HG02763 (cell line): Measurements from ENCODE around the gene TEAD1.

Experiments used
- ATAC-seq: cut with Tn5 transposase; IDR thresholded peaks from one replicate; pipeline ENCODE4 v1.9.1; 2021; ENCODE audit warnings: mild to moderate bottlenecking, moderate library complexity; ENCODE audit not compliant: unreplicated experiment

The TEAD1 gene

DNA sequence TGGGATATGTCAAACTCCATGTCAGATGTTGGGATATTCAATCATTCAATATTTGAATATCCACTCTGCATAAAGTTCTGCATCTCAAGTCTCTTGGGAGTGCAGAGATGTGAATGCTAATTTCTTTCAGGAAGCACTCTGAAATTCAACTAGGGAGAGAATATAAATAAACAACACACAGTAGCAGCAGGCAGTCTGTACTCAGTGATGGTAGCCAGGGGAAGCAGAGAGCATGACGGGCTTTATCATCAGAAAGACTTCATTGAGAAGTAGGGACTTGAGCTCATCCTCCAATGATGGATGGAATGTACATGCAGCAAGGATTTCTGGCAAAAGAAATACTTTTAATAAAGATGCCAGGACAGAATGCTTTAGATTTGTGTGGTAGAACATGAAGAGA is 9.8 kb upstream of the TEAD1 start:
- ATAC-seq: no peak

DNA sequence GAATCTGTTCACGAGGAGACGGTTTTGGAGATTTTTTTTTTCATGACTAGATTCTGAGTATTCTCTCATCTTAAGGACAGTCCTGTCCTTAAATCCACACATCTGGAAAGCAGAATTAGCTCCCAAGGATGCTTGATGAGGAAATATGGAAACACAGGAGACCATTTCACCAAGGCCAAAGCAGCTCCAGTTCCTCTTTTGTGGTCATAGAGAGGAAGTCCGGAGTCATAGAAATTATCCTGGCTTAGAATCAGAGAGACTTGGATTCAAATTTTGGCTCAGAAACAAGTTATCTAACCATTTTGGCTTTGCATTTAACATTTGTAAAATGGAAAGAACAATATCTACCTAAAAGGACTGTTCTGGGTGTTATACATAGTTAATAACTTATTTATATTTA is 7.3 kb upstream of the TEAD1 start:
- ATAC-seq: no peak

DNA sequence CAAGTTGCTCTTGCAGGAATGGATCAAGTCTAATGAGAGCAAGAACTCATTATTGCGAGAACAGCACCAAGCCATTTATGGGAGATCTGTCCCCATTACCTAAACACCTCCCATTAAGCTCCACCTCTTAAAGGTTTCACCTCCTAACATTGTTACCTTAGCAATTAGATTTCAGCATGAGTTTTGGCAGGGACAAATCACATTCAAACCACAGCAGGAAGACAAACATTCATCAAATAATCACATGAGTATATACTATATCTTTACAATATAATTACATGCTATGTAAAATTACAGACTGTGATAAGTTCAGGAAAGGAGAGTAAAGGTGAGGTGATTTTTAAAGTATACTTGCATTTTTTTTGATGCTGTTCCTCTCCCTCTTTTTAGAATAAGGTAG is 6.6 kb upstream of the TEAD1 start:
- ATAC-seq: no peak

DNA sequence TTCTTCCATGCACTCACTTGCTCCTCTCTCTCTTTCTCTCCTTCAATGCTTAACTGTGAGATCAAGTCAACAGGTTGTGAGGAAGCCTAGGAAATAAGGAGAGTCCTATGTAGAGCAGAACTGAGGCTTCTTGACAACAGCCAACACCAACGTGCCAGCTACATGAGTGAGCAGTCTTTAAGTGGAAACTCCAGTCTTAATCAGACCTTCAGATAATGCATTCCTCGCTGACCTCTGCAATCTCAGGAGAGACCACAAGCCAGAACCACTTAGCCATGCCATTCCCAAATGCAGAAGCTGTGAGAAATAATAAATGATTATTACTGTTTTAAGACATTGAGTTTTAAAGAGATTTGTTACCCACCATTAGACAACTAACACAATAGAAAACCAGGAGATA is 6.1 kb upstream of the TEAD1 start:
- ATAC-seq: no peak

DNA sequence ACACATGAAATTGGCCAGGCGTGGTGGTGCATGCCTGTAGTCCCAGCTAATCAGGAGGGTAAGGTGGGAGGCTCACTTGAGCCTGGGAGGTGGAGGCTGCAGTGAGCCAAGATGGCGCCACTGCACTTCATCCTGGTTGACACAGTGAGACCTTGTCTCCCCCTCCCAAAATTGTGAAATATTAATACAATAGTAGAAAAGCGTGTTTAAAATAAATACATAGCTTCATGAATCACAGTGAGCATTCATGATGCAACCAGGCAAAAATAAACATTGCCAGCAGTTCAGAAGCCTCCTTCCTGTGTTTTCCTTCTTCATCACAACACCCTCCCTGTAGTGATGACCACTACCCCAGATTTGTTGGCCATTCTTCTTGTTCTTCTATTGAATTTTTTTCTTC is 4.3 kb upstream of the TEAD1 start:
- ATAC-seq: no peak

DNA sequence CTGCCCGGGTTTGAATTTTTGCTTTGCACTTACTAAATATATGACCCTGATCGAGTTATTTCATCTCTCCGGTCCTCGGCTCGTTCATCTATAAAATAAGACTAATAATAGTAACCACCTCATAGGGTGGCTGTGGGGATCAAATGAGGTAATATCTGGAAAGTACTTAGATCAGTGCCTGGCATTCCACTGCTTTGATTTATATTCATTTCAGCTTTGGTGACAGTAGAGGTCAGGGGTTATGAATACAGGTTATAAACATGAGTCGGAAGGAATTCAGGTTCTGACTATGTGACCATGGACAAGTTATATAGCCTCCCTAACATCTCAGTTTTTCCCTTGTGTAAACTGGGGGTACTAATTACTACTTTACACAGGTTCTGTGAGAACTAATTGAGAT is 2.9 kb upstream of the TEAD1 start:
- ATAC-seq: no peak

DNA sequence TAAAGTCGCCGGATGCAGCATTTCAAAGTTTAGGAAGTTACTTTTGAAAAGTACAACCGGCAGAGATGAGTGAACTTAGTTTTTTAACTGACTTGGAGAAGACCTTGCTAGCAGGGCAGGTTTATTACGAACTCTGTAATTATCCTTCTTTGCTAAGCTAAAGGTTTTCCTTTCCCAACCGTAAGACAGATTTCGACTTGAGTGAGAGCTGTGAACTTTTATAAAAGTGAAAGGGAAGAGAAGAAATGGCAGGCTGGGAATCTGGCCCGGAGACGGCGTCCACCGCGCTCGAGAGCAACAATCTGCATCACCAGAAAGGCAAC is 659 bp upstream of the TEAD1 start:
- no peak for ATAC-seq

DNA sequence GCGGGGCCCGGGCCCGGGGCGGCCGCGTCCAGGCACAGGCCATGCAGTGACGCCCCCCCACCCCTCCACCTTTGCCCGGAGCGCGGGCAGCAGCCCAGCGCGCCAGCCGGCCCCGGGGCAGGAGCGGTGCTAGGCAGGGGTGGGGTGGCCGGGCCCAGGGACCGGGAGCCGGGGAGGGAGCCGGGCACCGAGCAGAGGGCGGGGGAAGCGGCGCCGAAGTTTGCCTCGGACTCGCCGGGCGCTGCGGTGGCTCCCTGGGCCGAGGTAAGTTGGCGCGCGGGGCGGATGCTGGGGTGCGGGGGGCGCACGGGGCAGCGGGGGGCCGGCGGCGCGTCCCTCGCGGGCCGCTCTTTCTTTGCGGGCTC is 332 bp downstream of the TEAD1 start:
- ATAC-seq: no peak

DNA sequence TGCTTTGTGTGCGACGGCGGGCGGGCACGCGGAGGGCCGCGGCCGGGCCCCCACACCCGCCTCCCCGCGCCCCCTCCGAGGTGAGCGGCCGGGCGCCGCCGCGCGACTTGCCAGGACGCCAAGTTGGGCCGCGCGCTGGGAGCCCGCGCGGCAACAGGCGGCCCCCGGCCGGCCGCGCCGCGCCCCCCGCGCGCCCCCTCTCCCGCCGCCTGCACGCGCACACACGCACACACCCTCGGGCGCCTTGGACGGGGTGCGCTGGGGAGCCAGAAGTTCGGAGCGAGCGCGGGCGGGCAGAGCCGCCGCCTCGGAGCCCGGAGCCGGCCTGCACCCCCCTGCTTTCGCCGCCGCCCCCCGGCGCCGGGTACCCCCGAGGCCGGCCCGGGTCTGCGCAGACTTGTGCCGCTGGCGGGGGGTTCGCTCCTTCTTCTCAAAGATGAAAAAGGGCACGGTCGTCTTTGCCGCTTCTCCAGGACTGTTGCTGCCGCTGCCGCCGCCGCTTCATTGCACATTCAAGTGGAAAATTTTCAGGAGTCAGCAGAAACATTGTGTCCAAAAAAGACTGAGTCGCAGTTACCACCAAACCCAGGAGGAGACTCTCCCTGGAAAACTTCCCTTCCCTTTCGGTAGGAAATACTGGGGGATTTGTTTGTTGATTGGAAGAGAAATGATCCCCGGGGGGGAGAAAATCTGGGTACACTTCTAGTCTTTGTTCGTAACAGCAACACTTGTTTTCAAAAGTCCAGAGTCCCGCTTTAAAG is 895 bp downstream of the TEAD1 start:
- no peak for ATAC-seq

DNA sequence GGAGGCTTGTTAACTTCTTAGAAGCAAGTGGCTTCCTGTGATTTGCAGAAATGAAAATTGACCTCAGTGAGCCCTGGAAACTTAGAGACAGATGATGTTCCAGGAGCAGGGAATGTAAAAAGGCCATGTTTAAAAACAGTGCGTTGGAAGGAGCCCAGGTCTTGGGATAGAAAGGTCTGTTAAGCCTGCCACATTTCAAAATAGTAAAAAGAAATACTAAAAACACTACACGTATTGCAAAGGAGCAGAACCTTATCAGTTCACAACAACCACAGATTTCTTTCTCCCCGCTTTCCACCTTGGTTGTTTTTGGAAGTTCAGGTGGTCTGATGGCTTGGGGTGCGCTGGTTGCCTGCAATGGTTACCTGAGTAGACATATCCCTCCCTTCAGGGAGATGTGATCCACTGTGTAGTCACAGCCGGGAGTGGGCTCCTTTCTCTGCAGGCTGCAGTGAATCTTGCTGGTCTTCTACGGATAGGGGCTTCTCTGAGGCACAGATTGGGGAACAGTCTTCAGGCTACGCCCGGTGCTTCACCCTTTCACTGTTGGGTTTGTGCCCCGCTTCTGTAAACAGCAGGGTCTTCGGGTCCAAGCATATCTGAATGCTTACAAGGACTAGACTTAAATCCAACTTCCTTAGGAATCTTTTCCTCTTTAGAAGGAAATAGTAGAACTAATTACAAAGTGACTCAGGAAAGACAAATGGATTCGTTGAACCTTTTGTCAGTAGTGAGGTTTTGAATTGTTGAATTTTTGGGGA is 1.9 kb downstream of the TEAD1 start:
- no peak for ATAC-seq

DNA sequence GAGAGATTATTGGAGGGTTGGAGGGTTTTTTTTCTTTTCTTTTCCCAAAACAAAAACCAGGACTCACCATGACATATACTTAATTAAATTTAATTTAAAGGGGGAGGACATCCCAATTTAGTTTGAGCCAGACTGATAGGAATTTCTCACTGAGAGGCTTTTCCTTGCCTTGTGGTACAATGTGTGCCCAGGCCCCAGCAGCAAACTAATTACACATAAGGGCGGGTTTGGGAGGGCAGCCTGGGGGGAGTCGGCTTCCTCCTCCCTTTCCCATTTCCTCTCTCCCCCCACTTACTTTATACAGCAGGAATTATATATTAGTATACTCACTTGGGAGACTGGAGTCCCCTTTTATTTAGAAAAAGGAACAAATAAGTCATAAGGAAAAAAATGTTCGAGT is 2.9 kb downstream of the TEAD1 start:
- ATAC-seq: no peak

DNA sequence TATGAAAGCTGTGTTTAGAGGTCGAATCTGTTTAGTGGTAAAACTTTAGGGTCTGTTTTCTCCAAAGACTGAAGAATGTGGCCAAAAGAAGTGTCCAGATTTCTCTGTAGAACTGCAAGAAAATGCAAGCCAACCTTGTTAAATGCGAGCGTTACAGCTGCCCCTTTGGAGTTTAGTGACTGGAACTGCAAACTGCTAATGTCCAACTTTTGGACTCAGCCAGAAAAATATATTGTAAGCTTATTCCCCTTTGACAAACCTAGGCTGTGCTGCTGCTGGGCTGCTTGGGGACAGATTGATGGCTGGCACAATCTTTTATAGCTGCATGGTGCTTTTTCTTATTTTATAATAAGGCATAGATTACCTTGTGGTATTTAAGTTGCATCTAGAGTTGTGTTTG is 3.9 kb downstream of the TEAD1 start:
- no peak for ATAC-seq

DNA sequence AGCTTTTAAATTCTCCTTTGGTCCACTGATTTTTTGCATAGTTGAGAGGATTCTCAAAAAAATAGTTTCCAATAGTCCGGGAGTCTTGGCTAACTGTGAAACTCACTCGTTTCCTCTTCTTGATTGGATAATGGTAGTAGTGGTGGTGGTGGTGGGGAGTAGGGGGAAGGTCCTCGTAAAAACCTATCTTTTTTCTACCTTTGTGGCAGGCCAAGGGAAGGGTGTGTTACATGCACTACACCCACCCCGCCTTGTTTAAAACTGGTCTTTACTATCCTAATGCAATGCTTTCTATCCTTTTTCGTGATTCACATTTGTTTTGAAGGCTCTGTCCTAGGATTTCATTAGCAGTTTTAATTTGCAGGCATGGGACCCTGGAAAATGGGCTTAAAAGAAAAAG is 4.8 kb downstream of the TEAD1 start:
- ATAC-seq: no peak

DNA sequence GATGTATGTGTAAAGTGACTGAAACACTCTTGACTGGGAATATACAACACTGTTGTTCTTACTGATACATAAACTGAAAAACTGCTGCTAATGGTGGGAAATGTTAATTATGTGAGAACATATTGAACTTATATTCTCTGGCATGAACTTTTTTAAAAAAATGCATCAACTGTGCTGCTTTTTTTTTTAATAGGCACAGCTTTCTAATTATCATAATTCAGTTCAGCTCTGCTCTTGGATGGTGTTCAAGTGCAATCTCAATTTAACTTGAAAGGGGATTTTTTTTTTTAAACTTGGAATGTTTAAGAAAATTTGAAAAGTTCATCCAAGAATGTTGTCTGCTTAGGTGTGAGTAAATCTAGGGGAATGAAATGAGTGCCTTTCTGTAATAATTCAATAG is 5.2 kb downstream of the TEAD1 start:
- no peak for ATAC-seq

DNA sequence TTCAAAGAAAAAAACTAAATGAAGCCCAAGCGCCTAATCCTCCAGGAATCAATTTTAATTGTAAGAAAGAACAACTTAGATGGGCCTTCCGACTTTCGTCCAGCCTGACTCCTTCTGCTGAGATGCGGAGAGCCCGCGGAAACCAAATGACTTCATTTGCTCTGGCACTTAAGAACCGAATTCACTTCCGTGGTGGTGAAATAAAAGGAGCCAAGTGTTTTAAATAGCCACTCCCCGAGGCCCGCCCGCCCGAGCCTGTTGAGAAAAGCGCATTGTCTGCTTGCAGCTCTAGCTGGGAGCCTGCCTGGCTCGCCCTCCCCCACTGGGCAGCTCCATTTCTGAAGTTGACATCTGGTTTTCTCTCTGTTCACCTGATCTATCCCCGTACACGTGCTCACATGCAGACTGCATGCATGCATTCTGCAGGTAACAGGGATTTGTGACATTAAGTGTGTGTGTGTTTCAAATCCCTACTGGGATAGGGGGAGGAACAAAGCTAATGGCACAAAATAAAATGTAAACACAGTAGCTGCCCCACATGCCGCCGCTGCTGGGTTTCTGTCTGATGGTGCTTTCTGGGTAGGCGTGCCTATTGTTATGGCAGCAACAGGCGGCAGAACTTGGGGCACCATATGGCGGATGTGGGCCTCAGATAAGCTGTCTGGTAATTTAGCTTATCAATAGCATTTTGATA is 6.2 kb downstream of the TEAD1 start:
- ATAC-seq: no peak

DNA sequence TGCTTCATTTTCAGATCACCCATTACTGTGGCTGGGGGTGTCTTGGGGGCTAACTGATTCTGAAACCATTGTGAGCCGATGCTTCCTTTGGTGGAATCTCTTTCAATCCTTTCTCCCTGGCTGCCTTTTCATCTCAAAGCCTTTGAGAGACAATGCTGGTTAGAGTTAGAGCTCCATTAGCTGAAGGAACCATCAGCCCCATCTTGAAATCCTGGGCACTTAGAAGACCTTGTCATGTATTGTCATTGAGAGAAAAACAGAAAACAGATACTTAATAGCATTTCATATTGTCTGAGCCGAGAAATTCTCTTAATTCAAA is 6.7 kb downstream of the TEAD1 start:
- ATAC-seq: no peak

DNA sequence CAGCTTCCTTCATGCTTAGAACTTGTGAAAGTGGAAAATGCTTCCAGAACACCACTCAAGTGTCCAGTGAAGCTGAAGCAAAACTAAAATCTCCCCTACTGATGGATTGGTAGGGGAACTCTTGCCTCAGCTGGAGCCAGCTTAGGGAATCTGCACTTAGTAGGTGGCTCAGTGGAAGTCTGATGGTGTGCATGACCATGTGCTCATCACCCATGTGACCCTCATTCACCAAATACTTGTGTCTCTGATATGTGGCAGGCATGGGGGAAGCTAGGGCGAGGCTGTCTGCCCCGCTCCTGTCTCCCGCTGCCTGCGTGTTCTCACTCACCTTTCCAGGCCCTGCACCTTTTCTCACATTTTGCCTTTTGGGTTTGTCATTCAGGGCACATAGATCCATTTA is 7.2 kb downstream of the TEAD1 start:
- ATAC-seq: no peak

DNA sequence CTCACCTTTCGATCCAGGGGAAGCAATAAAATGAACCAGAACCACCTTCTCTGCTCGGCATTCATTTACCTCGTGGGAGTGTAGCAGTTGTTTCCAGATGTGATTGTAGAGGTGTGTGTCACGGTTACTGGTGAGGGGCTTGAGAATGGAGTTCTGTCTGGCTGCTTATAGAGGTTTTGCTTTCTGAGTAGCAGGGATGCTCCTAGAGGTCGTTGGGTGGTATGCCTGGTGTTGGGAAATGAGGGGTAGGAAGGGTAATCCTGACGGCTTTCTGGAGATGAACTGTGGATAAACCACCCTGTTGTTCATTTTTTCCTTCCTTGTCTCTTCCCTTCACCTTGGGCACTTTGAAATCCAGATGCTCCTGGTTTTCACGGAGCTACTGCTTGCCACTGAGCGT is 8.1 kb downstream of the TEAD1 start:
- no peak for ATAC-seq

DNA sequence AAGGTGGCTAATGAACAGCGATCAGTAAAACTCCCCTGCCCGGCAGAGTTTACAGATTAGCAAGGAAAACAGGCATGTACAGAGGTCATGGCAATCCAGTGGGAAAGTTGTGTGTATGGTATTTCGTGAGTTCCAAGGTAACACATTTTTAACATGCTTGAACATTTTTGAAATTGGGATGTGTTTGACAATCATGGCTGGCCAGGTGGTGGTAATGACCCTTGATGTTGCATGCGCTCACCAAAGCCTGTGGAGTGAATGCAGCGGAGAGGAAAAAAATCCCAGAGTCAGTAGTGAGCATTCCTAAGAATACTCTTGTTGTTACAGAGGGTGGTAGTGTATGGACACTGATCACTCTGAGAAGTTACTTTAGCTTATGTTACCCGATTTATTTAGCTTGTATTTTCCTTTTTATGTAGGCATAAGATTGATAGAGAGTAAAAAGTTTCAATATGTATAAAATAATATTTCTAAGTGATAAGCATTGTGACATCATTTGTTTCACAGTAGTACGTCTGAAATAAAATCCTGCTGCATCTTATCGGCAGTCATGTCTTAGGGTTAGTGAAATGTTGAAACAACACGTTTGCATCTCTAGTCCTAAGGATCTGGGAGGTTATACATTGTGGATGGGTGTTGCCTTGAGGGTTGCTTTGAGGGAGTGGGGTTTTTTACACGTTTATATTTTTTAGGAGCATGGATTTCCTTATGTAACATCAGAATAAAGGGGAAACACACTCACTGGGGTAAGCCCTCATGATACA is 8.7 kb downstream of the TEAD1 start:
- ATAC-seq: no peak

DNA sequence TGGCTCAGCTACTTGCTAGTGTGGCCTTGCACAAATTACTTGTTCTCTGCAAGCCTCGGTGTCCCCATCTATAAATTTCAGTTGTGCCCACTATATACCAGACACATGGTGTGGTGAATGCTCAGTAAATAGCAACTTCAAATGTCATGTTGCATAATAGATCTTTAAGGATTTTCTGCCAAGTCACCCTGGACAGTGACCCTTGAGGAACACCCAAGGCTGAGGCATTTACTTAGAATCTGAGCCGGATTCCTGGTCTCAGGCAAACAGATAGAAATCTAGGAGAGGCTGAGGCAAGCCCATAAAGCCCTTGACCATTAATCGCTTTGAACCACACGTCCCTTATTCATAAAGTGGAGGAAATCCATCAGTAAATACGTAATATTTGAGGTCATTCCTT is 9.7 kb downstream of the TEAD1 start:
- ATAC-seq: no peak

DNA sequence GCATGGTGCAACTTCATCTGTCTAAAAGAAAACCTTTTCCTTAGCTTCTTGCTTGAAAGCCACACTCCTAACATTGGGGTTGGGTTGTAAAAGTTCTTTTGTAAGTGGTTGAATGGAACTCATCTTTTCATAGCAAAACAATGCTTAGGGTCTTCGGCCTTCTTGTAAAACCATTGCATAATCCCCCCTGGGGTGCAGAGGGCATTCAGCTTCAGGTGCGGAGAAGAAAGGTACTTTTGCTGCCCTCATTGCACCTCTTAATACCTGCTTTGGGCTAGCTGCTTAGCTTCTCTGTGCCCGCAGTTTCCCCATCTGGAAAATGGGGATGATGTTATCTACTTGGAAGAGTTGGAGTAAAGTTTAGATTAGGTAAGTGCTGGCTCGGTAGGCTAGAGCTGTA is 10.1 kb downstream of the TEAD1 start:
- no peak for ATAC-seq

DNA sequence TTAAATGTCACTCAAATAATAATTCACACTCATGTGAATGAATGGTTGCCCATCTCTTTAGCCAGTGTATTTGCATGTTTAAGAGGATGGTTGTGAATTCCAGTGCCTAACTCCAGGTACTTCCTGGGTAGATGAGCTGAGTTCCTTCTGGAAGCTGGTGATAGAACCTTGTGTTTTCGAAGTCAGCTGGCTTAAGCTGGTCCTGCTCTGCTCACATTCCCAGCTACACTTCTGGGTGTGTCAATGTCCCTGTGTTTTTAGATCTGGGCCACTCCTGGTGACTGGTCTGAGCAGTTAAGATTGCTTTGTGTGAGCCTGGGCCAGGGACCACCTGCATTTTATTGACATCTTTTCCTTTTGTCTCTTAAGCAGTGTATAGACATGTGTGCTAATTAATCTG is 10.6 kb downstream of the TEAD1 start:
- ATAC-seq: no peak
